PC-3 (cell line): ENCODE results near the gene IPCEF1.

ENCODE experiments used
- CTCF ChIP-seq: fragments of 300-600 bp; sonication (generic); conservative IDR thresholded peaks from 2 replicates; pipeline ENCODE4 v1.5.1; 2017; ENCODE audit warnings: antibody characterized with exemption, low read depth, mild to moderate bottlenecking, low read length
- EZH2 ChIP-seq: fragments of 300-600 bp; sonication (generic); IDR thresholded peaks from one replicate; pipeline ENCODE4 v1.6.1; 2017; ENCODE audit warnings: antibody characterized with exemption, mild to moderate bottlenecking, low read length; ENCODE audit not compliant: unreplicated experiment
- EZH2phosphoT487 ChIP-seq: fragments of 300-600 bp; sonication (generic); IDR thresholded peaks from 2 replicates; pipeline ENCODE4 v1.6.1; 2018; ENCODE audit warnings: mild to moderate bottlenecking, antibody characterized with exemption, low read length, borderline replicate concordance

- TF ChIP-seq CTCF: no peak
- no peak for TF ChIP-seq EZH2phosphoT487
- no peak for TF ChIP-seq EZH2
Observed at GRCh38 chr6:154360476-154360875, 3.9 kb upstream of the IPCEF1 start.
